HG02870 (cell line): ENCODE data around the gene ADISSP.

Source experiments
- ATAC-seq: cut with Tn5 transposase; IDR thresholded peaks from one replicate; pipeline ENCODE4 v1.9.1; 2021; ENCODE audit warnings: mild to moderate bottlenecking, moderate library complexity; ENCODE audit not compliant: unreplicated experiment

ADISSP gene

DNA sequence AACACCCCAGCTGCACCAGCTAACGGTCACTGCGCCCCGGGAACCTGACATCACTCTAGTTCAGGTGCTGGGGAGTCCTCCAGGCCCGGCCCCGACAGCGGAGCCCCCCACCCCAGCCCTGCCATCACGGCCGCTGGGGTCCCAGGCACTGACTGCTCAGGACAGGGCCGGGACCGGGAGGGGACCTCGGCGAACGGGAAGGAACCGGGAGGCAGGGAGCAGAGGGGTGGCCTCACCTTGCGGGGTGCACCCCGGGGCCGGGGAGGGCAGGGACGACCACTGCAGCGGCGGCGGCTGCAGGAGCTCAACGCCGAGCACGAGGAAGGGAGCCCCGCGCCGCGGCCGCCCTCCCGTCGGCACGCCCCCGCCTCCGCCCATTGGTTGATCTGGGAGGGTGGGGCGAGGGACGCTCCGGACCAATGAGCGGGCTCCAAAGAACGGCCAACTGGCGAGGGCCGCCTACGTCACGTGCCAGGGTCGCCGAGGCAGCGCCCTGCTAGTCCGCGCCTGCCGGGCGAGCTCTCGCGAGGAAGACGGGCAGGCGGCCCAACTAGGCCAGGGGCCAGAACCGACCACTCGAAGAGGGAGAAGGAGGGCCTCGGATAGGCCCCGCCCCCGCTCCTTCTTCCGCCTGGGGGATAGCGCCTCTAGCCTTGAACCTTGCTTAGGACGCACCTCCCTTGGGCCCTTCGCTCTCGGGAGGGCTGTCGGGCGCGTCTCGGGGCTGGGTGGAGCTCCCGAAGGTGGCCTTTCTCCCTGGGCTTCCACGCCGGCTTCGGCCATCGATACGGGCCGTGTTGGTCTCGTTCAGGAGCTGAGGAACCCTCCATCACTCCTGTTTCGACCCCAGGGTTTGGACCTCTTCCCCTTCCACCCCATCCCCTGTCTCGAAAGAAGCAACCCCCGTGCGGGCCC, at the start of gene ADISSP:
Gene ADISSP, minus strand, starts transcription at position 327 of the 915 bp plus-strand sequence. CDS start 7,653 bp downstream, outside the sequence.
- peak; percentile 85 for ATAC-seq

DNA sequence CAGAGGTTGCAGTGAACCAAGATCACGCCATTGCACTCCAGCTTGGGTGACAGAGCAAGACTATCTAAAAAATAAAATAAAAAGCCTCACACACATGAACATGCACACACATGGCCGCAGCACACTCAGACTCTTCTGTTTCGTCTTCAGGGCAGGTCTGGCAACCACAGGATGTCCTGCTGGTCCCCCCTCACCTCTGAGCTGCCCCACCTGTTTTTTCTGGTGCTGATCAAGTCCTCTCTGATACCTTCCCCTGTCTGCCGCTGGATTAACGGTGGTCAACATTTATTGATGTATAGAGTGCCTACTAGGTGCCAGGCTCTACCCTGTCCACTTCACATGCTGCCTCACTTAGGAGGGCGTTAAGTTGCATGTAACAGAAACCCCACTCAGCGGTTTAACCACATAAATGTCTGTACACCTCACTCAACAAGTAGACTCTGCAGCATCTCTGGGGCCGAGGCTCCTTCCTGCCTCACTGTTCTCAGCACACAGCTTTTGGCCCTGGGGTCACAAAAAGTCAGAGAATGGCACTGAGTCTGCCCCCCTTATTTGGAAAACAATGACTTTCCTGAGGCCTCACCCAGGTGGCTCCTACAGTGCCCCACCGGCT, 48.3 kb upstream of the ADISSP start:
- no peak for ATAC-seq

DNA sequence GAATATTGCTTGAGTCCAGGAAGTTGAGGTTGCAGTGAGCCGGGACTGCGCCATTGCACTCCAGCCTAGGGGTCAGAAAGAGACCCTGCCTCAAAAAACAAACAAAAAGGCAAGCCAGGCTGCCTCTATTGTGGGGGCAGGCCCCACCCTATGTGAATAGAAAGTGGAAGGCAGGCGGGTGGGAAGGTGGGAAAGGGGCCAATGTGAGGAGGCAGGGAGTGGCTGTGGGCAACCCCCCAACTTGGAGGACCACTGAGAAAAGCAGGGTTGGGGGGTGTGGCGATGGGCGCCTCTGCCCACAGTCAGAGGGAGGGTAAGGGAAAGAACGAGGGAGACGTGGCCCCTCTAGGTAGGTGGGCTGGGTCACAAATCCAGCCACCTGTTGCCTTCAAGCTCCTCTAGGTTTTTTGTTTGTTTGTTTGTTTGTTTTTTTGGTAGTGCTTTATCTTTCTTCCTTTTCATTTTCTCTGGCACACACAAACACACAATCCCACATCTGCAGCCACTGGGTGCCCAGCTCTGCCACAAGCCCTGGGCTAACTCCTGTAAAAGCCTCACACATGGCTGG, 47.5 kb upstream of the ADISSP start:
- ATAC-seq: no peak

DNA sequence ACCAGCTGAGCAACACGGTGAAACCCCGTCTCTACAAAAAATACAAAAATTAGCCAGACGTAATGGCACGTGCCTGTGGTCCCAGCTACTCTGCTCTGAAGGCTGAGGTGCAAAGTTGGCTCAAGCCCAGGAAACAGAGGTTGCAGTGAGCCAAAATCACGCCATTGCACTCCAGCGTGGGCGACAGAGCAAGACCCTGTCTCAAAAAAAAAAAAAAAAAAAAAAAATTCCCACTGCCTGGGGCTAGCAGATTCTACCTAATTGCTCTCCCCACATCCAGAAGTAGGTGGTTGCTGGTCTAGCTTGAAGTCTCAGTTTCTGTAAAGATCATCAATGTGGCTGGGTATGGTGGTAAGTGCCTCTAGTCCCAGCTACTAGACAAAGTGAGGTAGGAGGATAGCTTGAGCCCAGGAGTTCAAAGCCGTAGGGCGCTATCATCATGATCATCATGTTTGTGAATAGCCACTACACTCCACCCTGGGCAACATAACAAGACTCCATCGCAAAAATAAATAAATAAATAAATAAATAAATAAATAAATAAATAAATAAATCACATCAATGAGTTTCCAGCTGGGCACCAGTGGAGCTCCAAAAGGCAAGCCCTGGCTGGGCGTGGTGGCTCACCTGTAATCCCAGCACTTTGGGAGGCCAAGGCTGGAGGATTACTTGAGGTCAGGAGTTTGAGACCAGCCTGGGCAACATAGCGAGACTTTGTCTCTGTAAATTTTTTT, 46.5 kb upstream of the ADISSP start:
- no peak for ATAC-seq

DNA sequence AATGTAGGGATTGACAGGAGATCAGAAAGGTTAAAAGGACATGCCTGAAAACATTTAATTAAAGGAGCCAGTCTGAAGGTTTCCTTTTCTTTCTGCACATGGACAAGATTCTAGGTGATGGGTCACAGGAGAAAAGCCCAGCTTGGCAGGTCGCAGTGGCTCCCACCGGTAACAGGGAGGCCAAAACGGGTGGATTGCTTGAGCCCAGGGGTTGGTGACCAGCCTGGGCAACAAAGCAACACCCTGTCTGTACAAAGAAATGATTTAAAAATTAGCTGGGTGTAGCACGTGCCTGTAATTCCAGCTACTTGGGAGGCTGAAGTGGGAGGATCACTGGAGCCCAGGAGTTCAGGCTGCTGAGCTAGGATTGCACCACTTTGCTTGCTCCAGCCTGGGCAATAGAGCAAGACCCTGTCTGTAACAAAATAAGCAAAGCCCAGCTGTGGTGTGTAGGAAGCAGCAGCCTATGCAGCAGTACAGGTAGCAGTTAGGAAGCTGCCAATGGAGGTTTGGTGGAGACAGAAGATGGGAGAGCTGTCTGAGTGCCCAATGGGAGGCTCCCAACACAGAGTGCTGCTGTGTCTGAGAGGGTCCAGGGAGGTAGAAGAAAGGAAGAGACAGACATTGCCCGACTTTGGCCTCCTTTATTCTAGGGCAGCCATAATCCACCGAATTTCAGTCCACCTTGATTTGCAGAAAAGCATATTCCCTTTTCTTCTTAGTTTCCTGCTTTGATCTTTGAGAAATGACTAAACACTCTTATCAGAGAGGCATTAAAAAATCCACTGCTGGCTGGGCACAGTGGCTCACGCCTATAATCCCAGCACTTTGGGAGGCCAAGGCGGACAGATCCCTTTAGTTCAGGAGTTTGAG, 45.7 kb upstream of the ADISSP start:
- no peak for ATAC-seq

DNA sequence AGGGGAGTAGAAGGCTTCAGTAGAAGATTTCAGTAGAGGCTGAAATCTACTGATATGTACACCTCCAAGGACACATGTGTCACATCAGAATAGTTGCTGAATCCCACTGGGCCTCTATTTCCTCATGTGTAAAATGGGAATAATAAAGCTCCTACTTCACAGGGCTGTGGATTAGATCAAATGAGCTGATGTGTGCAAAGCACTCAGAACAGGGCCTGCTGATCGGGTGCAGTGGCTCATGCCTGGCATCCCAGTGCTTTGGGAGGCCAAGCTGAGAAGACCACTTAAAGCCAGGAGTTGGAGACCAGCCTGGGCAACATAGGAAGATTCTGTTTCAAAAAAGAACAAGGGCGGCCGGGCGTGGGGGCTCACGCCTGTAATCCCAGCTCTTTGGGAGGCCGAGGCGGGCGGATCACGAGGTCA, 44.7 kb upstream of the ADISSP start:
- no peak for ATAC-seq

DNA sequence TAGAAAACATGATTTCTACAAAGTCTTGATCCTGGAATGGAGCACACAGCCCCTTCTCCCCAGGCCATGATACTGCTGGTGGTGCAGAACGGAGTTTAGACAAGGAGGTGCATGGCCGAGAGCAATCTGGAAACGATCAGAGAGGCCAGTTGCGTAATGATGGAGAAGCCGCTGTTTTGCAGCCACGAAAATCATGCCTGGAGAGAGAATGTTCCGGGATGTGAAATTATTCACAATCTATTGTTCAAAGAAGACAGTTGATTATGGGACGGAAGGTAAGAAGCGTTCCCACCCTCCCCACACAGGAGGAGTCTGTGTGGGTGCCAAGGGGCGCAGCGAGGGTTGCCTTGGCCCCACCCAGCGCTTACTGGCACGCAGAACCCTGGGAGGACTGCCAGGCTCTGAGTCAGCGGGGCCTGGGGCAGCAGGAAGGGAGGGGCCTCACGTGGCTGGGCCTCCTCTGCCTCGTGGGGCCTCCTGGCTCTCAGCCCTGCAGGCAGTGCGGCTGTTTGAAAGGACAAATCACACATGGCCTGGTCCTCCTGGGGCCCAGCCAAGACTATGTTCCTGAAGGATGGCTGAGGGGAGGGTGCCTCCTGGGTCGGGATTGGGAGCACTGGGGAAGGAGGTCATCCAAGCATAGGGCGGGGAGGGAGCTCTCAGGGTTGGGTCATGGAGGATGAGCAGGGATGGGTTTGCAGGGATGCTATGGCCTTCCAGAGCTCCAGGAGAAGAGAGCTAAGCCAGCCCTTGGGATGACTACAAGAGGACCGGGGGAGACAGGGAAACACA, 44.1 kb upstream of the ADISSP start:
- ATAC-seq: no peak

DNA sequence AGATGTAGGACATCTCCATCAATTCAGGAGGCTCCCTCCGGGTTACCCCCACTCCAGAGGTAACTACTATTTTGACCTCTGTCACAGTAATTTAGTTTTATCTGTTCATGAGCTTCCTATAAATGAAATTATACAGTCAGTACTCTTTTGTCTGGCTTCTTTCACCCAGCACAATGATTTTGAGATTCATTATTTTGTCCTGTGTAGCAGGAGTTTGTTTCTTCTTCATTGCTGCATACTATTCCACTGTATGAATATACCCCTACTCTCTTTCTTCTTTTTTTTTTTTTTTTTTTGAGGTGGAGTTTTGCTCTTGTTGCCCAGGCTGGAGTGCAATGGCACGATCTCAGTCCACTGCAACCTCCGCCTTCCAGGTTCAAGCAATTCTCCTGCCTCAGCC, 41.0 kb upstream of the ADISSP start:
- no peak for ATAC-seq

DNA sequence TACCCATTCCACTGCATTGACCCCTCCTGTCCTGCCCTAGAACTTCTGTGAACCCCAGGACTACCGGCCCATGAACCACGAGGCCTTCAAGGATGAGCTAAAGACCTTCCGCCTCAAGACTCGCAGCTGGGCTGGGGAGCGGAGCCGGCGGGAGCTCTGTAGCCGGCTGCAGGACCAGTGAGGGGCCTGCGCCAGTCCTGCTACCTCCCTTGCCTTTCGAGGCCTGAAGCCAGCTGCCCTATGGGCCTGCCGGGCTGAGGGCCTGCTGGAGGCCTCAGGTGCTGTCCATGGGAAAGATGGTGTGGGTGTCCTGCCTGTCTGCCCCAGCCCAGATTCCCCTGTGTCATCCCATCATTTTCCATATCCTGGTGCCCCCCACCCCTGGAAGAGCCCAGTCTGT, 37.2 kb upstream of the ADISSP start:
- ATAC-seq: no peak

DNA sequence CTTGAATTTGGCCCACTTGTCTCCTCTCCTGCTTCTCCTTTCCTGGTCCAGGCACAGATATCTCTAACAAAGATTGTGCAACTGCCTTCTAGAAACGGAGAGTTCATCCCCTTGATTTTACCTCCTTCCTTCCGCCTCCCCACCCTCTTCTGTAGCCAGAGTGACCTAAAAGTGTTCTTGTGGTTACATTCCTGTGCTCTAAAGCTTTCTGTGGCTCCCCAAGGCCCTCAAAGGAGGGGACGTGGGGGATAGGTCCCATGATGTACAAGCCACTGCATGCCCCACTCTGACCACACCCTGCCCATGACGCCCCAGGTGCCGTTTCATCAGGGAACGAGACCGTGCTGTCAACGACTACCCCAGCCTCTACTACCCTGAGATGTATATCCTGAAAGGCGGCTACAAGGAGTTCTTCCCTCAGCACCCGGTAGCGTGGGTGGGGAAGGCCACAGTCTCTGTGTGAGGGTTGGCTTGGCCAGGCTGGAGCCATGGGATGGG, 36.8 kb upstream of the ADISSP start:
- ATAC-seq: no peak

DNA sequence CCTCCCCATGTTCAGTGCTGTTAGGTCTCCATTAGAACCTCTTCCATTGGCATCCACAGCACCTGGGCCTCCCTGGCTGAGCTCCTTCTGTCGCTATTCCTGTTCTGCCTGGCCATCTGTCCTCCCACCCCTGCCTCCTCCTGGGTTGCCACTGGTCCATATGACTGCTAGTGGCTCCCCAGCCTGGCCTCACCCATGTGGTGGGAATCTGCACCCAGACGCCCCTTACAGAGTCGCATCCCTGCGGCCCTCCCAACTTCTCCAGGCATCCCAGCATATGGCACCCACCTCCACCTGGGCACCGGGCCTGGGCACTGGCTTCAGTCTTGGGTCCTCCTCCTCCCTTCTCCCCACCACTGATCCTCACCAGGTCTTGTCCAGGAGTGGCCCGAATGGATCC, 36.3 kb upstream of the ADISSP start:
- ATAC-seq: no peak

DNA sequence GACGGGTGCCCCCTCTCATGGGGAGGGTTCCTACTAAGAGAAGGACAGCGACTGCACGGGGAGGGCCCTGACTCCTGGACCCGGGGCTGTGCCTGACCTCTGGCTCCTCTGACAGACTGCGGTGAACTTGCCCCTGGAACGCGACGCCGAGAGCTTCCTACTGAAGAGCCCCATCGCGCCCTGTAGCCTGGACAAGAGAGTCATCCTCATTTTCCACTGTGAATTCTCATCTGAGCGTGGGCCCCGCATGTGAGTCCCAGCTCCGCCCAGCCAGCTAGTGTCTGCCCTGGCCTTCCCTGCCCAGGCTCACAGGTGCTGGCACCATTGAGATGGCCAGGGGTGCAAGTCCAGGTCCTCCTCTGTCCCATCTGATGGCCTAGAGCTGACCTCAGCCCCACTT, 35.7 kb upstream of the ADISSP start:
- ATAC-seq: no peak

DNA sequence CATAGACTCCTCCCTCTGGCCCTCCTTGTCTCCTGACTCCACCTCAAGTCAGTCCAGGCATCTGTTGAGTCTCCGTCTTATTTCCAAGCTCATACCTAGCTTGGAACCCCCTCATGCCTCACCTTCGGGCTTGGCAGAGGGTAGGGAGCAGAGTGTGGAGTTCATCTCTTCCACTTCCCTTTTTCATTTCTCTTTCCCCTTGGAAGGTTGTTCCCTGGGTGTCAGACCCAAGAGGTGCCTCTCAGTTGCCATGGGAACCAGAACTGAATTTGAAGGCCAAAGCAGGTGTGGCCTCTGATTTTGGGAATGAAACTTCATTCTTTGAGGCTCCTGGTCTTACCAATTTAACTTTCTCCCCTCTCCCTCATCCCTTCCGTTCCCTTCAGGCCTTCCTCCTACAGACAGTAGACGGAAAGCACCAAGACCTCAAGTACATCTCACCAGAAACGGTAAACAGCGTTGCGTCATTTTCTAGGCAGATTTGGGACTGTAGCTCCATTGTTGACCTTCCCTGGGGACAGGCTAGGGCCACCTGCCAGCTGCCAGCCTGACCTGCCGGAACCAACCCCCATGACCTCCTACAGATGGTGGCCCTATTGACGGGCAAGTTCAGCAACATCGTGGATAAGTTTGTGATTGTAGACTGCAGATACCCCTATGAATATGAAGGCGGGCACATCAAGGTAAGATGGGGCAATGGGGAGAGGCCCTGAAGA, 35.1 kb upstream of the ADISSP start:
- no peak for ATAC-seq

DNA sequence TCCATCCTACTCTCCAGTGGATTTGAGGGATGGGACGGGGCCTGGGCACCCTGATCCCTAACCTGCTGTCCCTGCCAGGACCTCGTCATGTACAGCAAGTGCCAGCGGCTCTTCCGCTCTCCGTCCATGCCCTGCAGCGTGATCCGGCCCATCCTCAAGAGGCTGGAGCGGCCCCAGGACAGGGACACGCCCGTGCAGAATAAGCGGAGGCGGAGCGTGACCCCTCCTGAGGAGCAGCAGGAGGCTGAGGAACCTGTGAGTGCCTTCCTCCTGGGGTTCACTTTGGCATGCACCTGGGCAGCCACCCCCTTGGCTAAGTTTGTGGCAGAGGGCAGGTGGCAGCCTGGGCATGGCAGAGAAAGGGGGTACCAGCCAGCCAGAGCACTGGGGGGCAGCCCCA, 34.3 kb upstream of the ADISSP start:
- ATAC-seq: no peak

DNA sequence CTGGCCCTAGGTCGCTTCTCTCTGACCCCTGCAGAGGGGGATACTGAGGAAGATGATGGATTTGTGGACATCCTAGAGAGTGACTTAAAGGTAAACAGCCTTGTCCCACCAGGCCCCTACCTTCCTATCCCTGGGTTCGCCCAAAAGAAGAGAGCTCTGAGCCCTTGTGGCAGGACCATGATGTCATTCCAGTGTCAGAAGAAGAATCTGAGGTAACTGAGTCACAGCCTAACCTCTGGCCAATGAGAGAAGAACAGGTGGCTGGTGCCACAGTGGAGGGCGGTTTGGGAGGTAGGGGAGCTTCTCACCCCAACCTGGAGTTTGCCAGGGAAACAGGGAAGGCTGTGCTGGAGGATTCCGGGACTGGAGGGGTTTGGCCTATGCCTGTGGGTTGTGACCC, 33.7 kb upstream of the ADISSP start:
- ATAC-seq: no peak

DNA sequence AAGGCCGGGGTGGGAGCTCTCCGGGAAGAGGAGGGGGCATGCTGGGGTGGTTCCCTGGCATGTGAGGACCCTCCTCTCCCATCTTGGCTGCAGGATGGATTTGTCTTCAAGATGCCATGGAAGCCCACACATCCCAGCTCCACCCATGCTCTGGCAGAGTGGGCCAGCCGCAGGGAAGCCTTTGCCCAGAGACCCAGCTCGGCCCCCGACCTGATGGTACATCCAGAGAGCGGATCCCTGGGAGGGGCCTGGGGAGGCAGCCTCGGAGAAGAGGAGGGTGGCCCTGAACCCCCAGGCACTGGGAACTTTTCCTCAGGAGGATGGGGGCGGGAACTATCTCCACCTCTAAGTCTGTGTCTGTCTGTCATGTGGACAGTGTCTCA, 33.3 kb upstream of the ADISSP start:
- ATAC-seq: no peak

DNA sequence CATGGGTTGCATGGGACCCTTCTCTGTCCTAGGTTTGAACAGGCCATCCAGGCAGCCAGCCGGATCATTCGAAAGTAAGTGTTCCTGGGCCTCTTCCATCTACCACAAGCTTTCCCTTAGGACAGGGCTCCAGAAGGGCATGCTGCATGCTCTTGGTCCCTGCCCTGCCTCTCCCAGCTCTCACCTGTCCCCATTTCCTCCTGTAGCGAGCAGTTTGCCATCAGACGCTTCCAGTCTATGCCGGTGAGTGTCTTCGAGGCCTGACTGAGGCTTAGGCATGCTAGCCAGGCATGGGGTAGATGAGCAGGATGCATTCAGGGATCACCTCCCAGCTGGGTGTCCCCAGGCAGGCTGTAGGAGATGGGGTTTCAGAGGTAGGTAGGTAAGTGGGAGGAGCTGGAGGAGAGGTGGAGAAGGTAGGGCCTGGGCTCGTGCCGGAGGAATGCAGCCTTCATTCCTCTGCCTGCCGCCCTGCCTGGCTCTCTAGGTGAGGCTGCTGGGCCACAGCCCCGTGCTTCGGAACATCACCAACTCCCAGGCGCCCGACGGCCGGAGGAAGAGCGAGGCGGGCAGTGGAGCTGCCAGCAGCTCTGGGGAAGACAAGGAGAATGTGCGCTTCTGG, 32.8 kb upstream of the ADISSP start:
- ATAC-seq: no peak

DNA sequence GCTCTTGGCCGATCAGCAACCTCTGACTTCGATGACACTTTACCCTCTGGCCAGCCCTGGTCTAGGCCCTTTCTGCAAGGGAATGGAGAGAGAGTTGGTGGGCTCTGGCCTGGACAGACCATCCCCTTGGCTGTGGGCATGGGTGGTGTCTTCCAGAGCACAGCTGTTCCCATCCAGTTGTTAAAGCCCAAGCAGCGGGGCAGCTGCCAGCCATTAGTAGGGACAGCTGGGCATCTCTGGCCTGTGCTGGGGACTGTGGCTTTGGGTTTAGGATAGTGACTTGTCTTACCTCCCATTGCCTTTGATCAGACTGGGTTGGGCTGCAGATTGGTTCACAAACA, 31.3 kb upstream of the ADISSP start:
- ATAC-seq: no peak

DNA sequence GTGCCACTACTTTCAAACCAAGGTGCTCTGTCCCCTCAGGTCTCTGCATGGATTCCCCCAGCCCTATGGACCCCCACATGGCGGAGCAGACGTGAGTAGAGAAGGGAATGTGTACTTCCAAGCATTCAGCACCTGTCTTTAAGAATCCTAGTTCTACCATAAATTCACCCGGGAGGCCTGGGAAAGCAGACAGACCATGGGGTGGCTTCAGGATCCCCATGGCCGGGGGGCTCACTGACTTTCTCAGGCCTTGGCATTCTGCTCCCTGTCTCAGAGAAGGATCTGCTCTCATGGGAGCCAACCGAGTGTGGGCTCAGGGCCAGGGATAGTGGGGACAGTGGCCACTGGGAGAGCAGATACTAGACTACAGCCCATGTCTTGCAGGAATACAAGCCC, 30.8 kb upstream of the ADISSP start:
- ATAC-seq: no peak
